PFSK-1 (cell line): ENCODE results near the gene ITGBL1.

Experiments
- FOXP2 ChIP-seq: optimal IDR thresholded peaks from 2 replicates; pipeline ENCODE3; 2011; ENCODE audit warnings: borderline replicate concordance, control low read depth, inconsistent platforms; ENCODE audit not compliant: insufficient read depth; ENCODE audit errors: extremely low read length, extremely low read depth
- POLR2AphosphoS5 ChIP-seq: IDR thresholded peaks from 2 replicates; pipeline ENCODE4 v1.6.1; 2012; ENCODE audit warnings: low read depth, mild to moderate bottlenecking, control low read depth, low read length, moderate library complexity
- REST ChIP-seq, 2 experiments: IDR thresholded peaks; 2 replicates each; pipeline versions ENCODE4 v1.6.1 to v1.8.0; 2011 to 2012; ENCODE audit warnings: low read depth in 2 of 2, low read length in 2 of 2, control low read depth in 1 of 2, inconsistent platforms in 1 of 2, mild to moderate bottlenecking in 1 of 2, moderate library complexity in 1 of 2; ENCODE audit not compliant: insufficient read depth in 1 of 2
- TAF1 ChIP-seq: IDR thresholded peaks from 2 replicates; pipeline ENCODE4 v1.6.1; 2012; ENCODE audit warnings: low read length, control low read depth, borderline replicate concordance; ENCODE audit not compliant: insufficient read depth

- TF ChIP-seq POLR2AphosphoS5 (no peak), TAF1 (no peak), REST (IDR thresholded peaks at IDR 0.05; ENCODE audit: insufficient read depth in 1 of 2, low read depth in 2 of 2, low read length in 2 of 2) (no peak), FOXP2 (no peak)
Observed at GRCh38 chr13:101433895-101434294, 18.6 kb upstream of the ITGBL1 start.
